Measurements from ENCODE around the gene NEK10.
"Not testable (repeated sequence)": the region's sequence is repeated elsewhere in the genome, so short reads cannot be mapped to it uniquely, and the experiment has no call there.

NEK10 gene

GRCh38 chr3:27349832-27350231 lies 19.4 kb downstream of the NEK10 start:
- no peak for DNase-seq

- DNase-seq = no peak
Observed at GRCh38 chr3:27345959-27346865, 23.0 kb downstream of the NEK10 start.

- DNase-seq = no peak
Observed at GRCh38 chr3:27345493-27345892, 23.7 kb downstream of the NEK10 start.

GRCh38 chr3:27345045-27345444 lies 24.1 kb downstream of the NEK10 start:
- DNase-seq = no peak

GRCh38 chr3:27344192-27344591 lies 25.0 kb downstream of the NEK10 start:
- DNase-seq = no peak

GRCh38 chr3:27342267-27342666 lies 26.9 kb downstream of the NEK10 start:
- no peak for DNase-seq

- no peak for DNase-seq
Observed at GRCh38 chr3:27340534-27340933, 28.6 kb downstream of the NEK10 start.

GRCh38 chr3:27335571-27335970 lies 33.6 kb downstream of the NEK10 start:
- no peak for DNase-seq

- DNase-seq = no peak
Observed at GRCh38 chr3:27333843-27334242, 35.3 kb downstream of the NEK10 start.

GRCh38 chr3:27328982-27329762 lies 40.0 kb downstream of the NEK10 start:
- not testable (repeated sequence) for DNase-seq

GRCh38 chr3:27326629-27327545 lies 42.3 kb downstream of the NEK10 start:
- DNase-seq = no peak

- no peak for DNase-seq
Observed at GRCh38 chr3:27326202-27326601, 43.0 kb downstream of the NEK10 start.

GRCh38 chr3:27325419-27325818 lies 43.8 kb downstream of the NEK10 start:
- no peak for DNase-seq

GRCh38 chr3:27324686-27325085 lies 44.5 kb downstream of the NEK10 start:
- no peak for DNase-seq

GRCh38 chr3:27323087-27323570 lies 46.1 kb downstream of the NEK10 start:
- DNase-seq = no peak

- no peak for DNase-seq
Observed at GRCh38 chr3:27322634-27323033, 46.5 kb downstream of the NEK10 start.

GRCh38 chr3:27319847-27320526 lies 49.2 kb downstream of the NEK10 start:
- DNase-seq = no peak

GRCh38 chr3:27319304-27319703 lies 49.9 kb downstream of the NEK10 start:
- no peak for DNase-seq

- no peak for DNase-seq
Observed at GRCh38 chr3:27317096-27317495, 52.1 kb downstream of the NEK10 start.

GRCh38 chr3:27315003-27315402 lies 54.2 kb downstream of the NEK10 start:
- DNase-seq = no peak

GRCh38 chr3:27312044-27312668 lies 57.0 kb downstream of the NEK10 start:
- peak; percentile 41 for DNase-seq

- no peak for DNase-seq
Observed at GRCh38 chr3:27311400-27311799, 57.8 kb downstream of the NEK10 start.
